A673 (cell line): ENCODE results near the gene CDYL. TPM values are rescaled to one million over a fixed set of nuclear protein-coding genes. Genes with fewer than 3 reads are reported as not detected.

Source experiments
- BruUV-seq: library from RNA; stranded (reverse); fragments of 400-500 nt; replicated peaks from 2 replicates; lab custom pipeline; 2021; lab: Mats Ljungman, UMichigan
- CTCF ChIA-PET: fragments of 300-600 bp; sonication (Branson Sonifier 250); formaldehyde crosslinking; loops from one replicate; lab custom pipeline; 2022; ENCODE audit warnings: antibody characterized with exemption; lab: Charles Lee
- POLR2A ChIA-PET: fragments of 300-600 bp; sonication (Branson Sonifier 250); formaldehyde crosslinking; loops from one replicate; lab custom pipeline; 2022; ENCODE audit warnings: antibody characterized with exemption; ENCODE audit not compliant: low non-redundant PET; lab: Charles Lee
- DNase-seq: peaks from one replicate; pipeline ENCODE4 v3.0.0-alpha.2; 2015; ENCODE audit warnings: low spot score
- H3K27ac ChIP-seq: fragments of 200-600 bp; sonication (generic); 2 replicates; pipeline ENCODE4 v1.5.1; 2016; ENCODE audit warnings: mixed run types, low read depth, mild to moderate bottlenecking, mixed read lengths, antibody characterized with exemption, low read length; ENCODE audit not compliant: poor library complexity, severe bottlenecking
- H3K27me3 ChIP-seq: fragments of 200-600 bp; sonication (generic); replicated peaks from 2 replicates; pipeline ENCODE4 v1.6.1; 2017; ENCODE audit warnings: mixed run types, low read depth, mild to moderate bottlenecking, mixed read lengths, antibody characterized with exemption, low read length; ENCODE audit not compliant: insufficient read depth, poor library complexity
- H3K36me3 ChIP-seq: fragments of 200-600 bp; sonication (generic); 2 replicates; pipeline ENCODE4 v1.6.1; 2016; ENCODE audit warnings: mixed run types, mild to moderate bottlenecking, mixed read lengths, antibody characterized with exemption, low read length; ENCODE audit not compliant: insufficient read depth, poor library complexity, severe bottlenecking
- H3K4me1 ChIP-seq: fragments of 200-600 bp; sonication (generic); 2 replicates; pipeline ENCODE4 v1.6.1; 2017; ENCODE audit warnings: mixed run types, mild to moderate bottlenecking, mixed read lengths, antibody characterized with exemption, low read length; ENCODE audit not compliant: insufficient read depth, poor library complexity, severe bottlenecking
- H3K4me3 ChIP-seq: fragments of 200-600 bp; sonication (generic); 2 replicates; pipeline ENCODE4 v1.5.1; 2016; ENCODE audit warnings: low read depth, mixed run types, mild to moderate bottlenecking, mixed read lengths, low read length; ENCODE audit not compliant: poor library complexity, severe bottlenecking
- H3K9me3 ChIP-seq: fragments of 200-600 bp; sonication (generic); 2 replicates; pipeline ENCODE4 v1.6.1; 2016; ENCODE audit warnings: mixed run types, low read depth, mild to moderate bottlenecking, mixed read lengths, antibody characterized with exemption, low read length; ENCODE audit not compliant: poor library complexity, severe bottlenecking
- EZH2 ChIP-seq: fragments of 200-600 bp; sonication (generic); IDR thresholded peaks from 2 replicates; pipeline ENCODE4 v1.6.1; 2017; ENCODE audit warnings: borderline replicate concordance, low read depth, mild to moderate bottlenecking, mixed read lengths, antibody characterized with exemption, low read length; ENCODE audit not compliant: poor library complexity, severe bottlenecking
- intact Hi-C: fragments of 100-400 bp; cut with micrococcal nuclease; formaldehyde crosslinking; loops from one replicate; pipeline ENCODE4 v1.10.0; 2022; ENCODE audit not compliant: unreplicated experiment
- total RNA-seq: library from RNA; stranded (reverse); gene quantifications from 2 replicates; pipeline ENCODE4 v1.2.3, GENCODE V29; 2021
- TF ChIP-seq, protein P1 (sequence below): fragments of 300-800, 200-600 bp; sonication (generic); conservative IDR thresholded peaks from 2 replicates; pipeline ENCODE4 v1.5.1; 2017; ENCODE audit warnings: low read depth, mild to moderate bottlenecking, antibody characterized with exemption, low read length, moderate library complexity, mixed read lengths

The CDYL gene
- total RNA-seq, 1 experiment from 2014 or later: 57.6 TPM

DNA sequence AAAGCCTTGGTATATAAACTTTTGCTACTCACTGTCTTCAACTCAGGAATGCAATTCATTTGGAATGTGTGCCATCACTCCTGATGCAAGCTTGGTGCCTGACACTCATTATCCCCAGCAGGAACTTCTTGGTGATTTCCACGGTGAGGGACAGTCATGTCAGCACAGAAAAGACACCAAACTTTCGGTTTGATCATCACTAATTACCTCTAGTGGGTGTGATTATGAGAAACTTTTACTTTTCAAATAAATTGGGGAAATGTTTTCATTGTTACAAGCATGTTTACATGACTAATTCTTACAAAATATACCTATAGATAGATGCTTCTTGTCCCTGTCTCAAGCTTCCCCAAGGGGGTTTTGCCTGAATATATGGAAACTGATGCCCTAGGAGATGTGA is 186.7 kb downstream of the CDYL start:
- BruUV-seq: no TSS peak
- DNase-seq: peak; percentile 25
- CTCF ChIA-PET: no interaction called here
- intact Hi-C loops: no loop called here
- TF ChIP-seq, protein P1, sequence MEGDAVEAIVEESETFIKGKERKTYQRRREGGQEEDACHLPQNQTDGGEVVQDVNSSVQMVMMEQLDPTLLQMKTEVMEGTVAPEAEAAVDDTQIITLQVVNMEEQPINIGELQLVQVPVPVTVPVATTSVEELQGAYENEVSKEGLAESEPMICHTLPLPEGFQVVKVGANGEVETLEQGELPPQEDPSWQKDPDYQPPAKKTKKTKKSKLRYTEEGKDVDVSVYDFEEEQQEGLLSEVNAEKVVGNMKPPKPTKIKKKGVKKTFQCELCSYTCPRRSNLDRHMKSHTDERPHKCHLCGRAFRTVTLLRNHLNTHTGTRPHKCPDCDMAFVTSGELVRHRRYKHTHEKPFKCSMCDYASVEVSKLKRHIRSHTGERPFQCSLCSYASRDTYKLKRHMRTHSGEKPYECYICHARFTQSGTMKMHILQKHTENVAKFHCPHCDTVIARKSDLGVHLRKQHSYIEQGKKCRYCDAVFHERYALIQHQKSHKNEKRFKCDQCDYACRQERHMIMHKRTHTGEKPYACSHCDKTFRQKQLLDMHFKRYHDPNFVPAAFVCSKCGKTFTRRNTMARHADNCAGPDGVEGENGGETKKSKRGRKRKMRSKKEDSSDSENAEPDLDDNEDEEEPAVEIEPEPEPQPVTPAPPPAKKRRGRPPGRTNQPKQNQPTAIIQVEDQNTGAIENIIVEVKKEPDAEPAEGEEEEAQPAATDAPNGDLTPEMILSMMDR: no peak
- TF ChIP-seq EZH2: no peak
- POLR2A ChIA-PET: no interaction called here
- no peaks in the 10 kb centered on the region for H3K27me3 ChIP-seq
- H3K4me3 ChIP-seq: no peak overlapping the region
- no peaks in the 10 kb centered on the region for H3K4me1 ChIP-seq
- no peak overlapping the region for H3K27ac ChIP-seq
- H3K36me3 ChIP-seq: no peaks in the 10 kb centered on the region
- no peaks in the 10 kb centered on the region for H3K9me3 ChIP-seq

- H3K9me3 ChIP-seq: no peaks in the 10 kb centered on the region
- no peaks in the 10 kb centered on the region for H3K4me1 ChIP-seq
- no peak for DNase-seq
- no peak overlapping the region for H3K4me3 ChIP-seq
- no peaks in the 10 kb centered on the region for H3K27me3 ChIP-seq
- BruUV-seq: no TSS peak
- ChIA-PET CTCF (no interaction called here), POLR2A (no interaction called here)
- TF ChIP-seq, protein P1: no peak
- no peak for TF ChIP-seq EZH2
- intact Hi-C loops: no loop called here
- H3K36me3 ChIP-seq: no peaks in the 10 kb centered on the region
- no peak overlapping the region for H3K27ac ChIP-seq
Measured at GRCh38 chr6:4964675-4965561, 188.7 kb downstream of the CDYL start.

- DNase-seq: no peak
- Histone ChIP-seq H3K4me1 (no peaks in the 10 kb centered on the region), H3K4me3 (no peak overlapping the region), H3K27ac (no peak overlapping the region), H3K36me3 (no peaks in the 10 kb centered on the region), H3K9me3 (no peaks in the 10 kb centered on the region), H3K27me3 (no peaks in the 10 kb centered on the region)
- ChIA-PET CTCF (no interaction called here), POLR2A (no interaction called here)
- intact Hi-C loops: no loop called here
- TF ChIP-seq, protein P1: no peak
- no peak for TF ChIP-seq EZH2
- no TSS peak for BruUV-seq
Measured at GRCh38 chr6:4965562-4966389, 189.6 kb downstream of the CDYL start.
